Glutamatergic neuron (in vitro differentiated cells): Measurements from ENCODE around the gene CRMP1. TPM values are rescaled to one million over a fixed set of nuclear protein-coding genes. Genes with fewer than 3 reads are reported as not detected.
A peak's percentile ranks its signal among the peaks of the same experiment; 100 is the strongest.

Source experiments
- DNase-seq: peaks from one replicate; pipeline ENCODE4 v3.0.0; 2022
- H3K27ac Mint-ChIP-seq: one replicate; pipeline ENCODE4 v1.8.0; 2020; ENCODE audit warnings: mild to moderate bottlenecking, mixed read lengths, inconsistent platforms; ENCODE audit not compliant: unreplicated experiment
- H3K27me3 Mint-ChIP-seq: one replicate; pipeline ENCODE4 v1.8.0; 2020; ENCODE audit warnings: mild to moderate bottlenecking, moderate library complexity, mixed read lengths, inconsistent platforms; ENCODE audit not compliant: unreplicated experiment
- H3K36me3 Mint-ChIP-seq: one replicate; pipeline ENCODE4 v1.8.0; 2020; ENCODE audit warnings: mild to moderate bottlenecking, mixed read lengths, inconsistent platforms; ENCODE audit not compliant: unreplicated experiment
- H3K4me1 Mint-ChIP-seq: one replicate; pipeline ENCODE4 v1.8.0; 2020; ENCODE audit warnings: mild to moderate bottlenecking, low read depth, mixed read lengths, inconsistent platforms; ENCODE audit not compliant: unreplicated experiment
- H3K4me3 Mint-ChIP-seq: one replicate; pipeline ENCODE4 v1.8.0; 2020; ENCODE audit warnings: mild to moderate bottlenecking, mixed read lengths, inconsistent platforms; ENCODE audit not compliant: unreplicated experiment
- H3K9me3 Mint-ChIP-seq: one replicate; pipeline ENCODE4 v1.8.0; 2020; ENCODE audit warnings: mild to moderate bottlenecking, moderate library complexity, mixed read lengths, inconsistent platforms; ENCODE audit not compliant: unreplicated experiment
- total RNA-seq: library from RNA; stranded (reverse); fragmentation: NEBNext Ultra II Directional; extraction: Animal tissue kit (Norgen Biotek cat#: 25700); gene quantifications from one replicate; pipeline ENCODE4 v1.2.1, GENCODE V29; 2021; ENCODE audit not compliant: unreplicated experiment
- TF ChIP-seq, protein P1 (sequence below): fragments of 200-600 bp; sonication (generic); IDR thresholded peaks from one replicate; pipeline ENCODE4 v1.5.0; 2021; ENCODE audit not compliant: partially characterized antibody, unreplicated experiment

Gene CRMP1
- total RNA-seq, 1 donor from 2014 or later: 947 TPM

DNA sequence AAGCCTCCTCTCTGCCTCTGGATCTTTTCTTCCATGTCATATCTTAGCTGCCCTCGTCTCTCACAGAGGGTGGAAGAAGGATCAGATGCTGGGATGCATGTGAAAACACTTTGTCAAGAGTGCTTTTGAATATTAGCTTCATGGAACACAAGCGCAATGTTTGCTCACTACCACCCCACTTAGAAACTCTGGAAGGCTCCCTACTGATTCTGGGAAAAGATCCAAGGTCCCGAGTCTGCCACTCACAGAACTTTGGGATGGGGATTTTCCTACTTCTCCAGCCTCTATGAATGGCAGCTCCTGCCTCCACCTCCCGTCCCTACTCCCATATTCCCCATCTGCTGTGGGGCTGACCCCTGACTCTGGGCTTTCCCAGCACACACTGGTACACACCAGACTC, 40.2 kb upstream of the CRMP1 start:
- Mint-ChIP-seq H3K9me3 (peaks cover 7% of the 10 kb centered on the region), H3K4me1 (peaks cover 30% of the 10 kb centered on the region), H3K36me3 (no peaks in the 10 kb centered on the region), H3K4me3 (no peak overlapping the region), H3K27ac (no peak overlapping the region), H3K27me3 (peaks cover 16% of the 10 kb centered on the region)
- DNase-seq: no peak
- TF ChIP-seq, protein P1, sequence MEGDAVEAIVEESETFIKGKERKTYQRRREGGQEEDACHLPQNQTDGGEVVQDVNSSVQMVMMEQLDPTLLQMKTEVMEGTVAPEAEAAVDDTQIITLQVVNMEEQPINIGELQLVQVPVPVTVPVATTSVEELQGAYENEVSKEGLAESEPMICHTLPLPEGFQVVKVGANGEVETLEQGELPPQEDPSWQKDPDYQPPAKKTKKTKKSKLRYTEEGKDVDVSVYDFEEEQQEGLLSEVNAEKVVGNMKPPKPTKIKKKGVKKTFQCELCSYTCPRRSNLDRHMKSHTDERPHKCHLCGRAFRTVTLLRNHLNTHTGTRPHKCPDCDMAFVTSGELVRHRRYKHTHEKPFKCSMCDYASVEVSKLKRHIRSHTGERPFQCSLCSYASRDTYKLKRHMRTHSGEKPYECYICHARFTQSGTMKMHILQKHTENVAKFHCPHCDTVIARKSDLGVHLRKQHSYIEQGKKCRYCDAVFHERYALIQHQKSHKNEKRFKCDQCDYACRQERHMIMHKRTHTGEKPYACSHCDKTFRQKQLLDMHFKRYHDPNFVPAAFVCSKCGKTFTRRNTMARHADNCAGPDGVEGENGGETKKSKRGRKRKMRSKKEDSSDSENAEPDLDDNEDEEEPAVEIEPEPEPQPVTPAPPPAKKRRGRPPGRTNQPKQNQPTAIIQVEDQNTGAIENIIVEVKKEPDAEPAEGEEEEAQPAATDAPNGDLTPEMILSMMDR: no peak

DNA sequence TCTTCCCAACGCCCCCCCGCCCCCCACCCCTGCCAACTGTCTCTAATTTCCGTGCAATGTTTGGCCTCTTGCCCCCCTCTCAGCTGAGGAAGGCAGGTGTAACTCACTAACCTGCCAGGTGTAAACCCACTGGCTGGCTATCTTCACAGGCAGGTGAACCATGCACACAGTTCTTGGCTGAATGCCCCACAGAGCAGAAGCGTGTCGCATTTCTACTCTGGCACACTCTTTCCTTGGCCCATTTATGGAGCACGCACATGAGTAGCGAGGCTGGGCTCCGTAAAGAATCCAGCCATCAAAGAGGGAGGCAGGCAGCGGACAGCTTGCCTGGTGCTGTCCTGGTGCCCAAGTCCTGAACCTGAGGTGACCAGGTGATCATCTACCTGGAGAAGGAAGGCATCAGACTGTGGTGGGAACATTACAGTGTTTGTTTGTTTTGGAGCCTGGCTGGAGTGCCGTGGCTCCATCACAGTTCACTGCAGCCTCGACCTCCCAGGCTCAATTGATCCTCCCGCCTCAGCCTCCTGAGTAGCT, 39.2 kb upstream of the CRMP1 start:
- no peak overlapping the region for H3K27ac Mint-ChIP-seq
- peaks cover 17% of the 10 kb centered on the region for H3K27me3 Mint-ChIP-seq
- peaks cover 9% of the 10 kb centered on the region for H3K9me3 Mint-ChIP-seq
- DNase-seq: no peak
- TF ChIP-seq, protein P1: no peak
- H3K36me3 Mint-ChIP-seq: no peaks in the 10 kb centered on the region
- H3K4me1 Mint-ChIP-seq: peaks cover 40% of the 10 kb centered on the region
- H3K4me3 Mint-ChIP-seq: no peak overlapping the region

DNA sequence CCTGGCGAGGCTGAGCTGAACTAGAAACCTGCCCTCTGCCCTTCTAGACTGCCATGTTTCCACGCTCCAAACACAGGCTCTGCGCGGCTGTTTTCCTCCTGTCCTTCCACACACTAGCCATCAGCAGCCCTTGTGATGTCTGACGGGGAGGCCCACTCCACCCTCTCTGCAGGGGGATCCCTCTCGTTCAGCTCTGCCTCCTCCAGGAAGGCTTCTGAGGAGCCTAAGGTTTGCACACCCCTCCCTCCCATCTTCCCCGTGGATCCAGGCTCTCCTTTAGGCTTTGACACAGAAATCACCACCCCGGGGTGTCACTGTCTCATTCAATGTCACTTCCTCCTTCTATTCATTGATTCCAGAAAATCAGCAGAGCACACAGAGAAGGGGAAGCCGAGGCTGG, 38.6 kb upstream of the CRMP1 start:
- peaks cover 10% of the 10 kb centered on the region for H3K9me3 Mint-ChIP-seq

DNA sequence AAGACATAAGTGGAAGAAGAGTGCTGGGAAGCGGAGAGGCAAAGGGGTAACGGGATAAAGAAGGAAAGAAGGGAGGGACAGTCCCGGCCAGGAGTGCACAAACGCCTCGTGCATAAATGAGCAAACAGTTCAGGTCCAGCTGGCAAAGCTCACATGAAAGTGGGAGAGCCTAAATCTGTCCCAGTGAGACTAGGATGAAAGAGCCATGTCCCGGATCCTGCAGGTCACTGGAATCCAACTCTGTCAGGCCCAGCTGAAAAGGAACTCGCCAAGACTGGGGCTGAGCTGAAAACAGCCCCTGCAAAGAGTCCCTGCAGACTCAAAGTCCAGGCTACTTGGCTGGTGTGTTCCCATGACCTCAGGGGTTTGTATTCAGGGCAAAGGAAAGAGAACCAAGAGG, 38.0 kb upstream of the CRMP1 start:
- TF ChIP-seq, protein P1: no peak
- Mint-ChIP-seq H3K4me3 (peak overlapping the region; percentile 56), H3K36me3 (no peaks in the 10 kb centered on the region), H3K4me1 (peaks cover 47% of the 10 kb centered on the region), H3K27ac (peak overlapping the region; percentile 78), H3K27me3 (peaks cover 19% of the 10 kb centered on the region), H3K9me3 (peaks cover 12% of the 10 kb centered on the region)
- no peak for DNase-seq

More for the DNA sequence above, 38.6 kb upstream of the CRMP1 start:
- no peak for DNase-seq
- TF ChIP-seq, protein P1: no peak
- Mint-ChIP-seq H3K4me3 (no peak overlapping the region), H3K4me1 (peaks cover 45% of the 10 kb centered on the region), H3K27me3 (peaks cover 20% of the 10 kb centered on the region), H3K27ac (no peak overlapping the region), H3K36me3 (no peaks in the 10 kb centered on the region)

DNA sequence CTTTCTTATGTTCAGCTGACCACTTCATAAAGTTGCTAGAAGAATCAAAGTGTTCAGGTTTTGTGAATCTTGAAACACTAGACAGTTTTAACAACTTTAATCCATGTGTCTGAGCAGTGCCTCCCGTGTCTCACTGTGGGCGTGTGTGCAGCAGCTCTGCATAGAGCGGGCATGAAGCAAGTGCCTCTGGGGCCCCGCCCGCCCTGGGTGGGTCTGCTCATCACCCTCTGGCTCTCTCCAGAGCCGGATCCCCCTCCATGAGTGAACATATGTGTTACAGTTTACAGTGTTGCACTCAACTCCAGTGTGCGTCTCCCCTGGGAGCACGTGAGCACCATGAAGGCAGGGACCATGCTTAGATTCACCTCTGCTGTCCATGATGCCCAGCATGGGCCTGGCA, 37.6 kb upstream of the CRMP1 start:
- peaks cover 19% of the 10 kb centered on the region for H3K27me3 Mint-ChIP-seq
- TF ChIP-seq, protein P1: no peak
- H3K4me3 Mint-ChIP-seq: peak overlapping the region; percentile 56
- no peaks in the 10 kb centered on the region for H3K36me3 Mint-ChIP-seq
- DNase-seq: no peak
- peak overlapping the region; percentile 78 for H3K27ac Mint-ChIP-seq
- peaks cover 13% of the 10 kb centered on the region for H3K9me3 Mint-ChIP-seq
- H3K4me1 Mint-ChIP-seq: peaks cover 50% of the 10 kb centered on the region
